NCI-H345 (cell line): ENCODE results near the gene EPHA5.

ENCODE experiments used
- DNase-seq: peaks from one replicate; lab custom pipeline; 2025; lab: John Stamatoyannopoulos, UW

Gene EPHA5

DNA sequence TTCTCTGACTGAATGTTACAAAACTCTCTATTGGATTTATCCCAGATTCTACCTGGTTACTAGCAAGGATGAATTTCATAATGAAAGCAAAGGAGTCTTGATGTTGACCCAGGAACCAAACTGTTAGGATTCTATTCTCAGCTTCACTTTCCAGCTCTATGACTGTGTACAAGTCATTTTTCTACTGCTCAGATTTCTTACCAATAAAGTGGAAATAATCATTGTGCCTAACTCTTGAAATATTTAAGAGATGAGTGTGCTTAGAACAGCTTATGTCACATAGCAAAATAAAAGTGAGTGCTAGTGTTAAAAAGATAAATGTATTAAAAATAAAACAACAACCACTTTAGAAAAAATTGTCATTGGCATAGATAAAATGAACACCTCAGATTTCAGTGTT, 45.6 kb downstream of the EPHA5 start:
- no peak for DNase-seq

DNA sequence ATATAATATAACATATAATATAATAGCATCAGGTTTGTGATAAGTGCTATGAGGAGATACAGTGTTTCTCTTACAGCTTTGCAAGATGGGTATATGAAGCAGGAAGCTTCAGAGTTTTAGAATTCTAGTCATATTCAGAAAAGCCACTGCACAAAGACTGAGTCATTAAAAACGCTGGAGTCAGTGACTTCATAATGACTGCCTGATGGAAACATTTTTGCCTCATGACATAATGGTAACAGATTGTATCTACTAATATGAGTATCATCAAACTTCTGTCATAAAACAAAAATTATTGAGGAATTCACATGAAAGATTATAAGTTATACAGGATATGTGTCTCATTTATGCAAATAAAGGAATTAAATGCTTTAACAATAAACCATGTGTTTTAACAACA, 46.8 kb downstream of the EPHA5 start:
- DNase-seq = no peak

DNA sequence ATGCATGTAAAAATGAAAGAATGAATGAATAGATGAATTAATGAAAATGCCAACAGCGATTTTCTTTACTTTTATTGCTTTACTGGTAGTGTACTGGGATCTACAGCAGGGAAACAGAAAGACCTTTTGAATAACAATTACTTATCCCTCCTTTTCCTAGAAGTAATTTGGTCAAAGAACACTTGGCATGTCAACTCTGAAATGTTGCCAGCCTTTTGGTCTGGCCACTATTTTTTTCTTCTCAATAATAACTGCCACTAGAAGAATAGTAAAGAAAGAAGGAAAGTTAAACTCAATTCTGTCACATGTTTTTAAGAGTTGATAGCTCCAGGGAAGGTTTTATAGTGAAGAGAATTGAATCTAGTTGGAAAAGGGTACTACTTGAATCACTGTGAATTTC, 52.9 kb downstream of the EPHA5 start:
- no peak for DNase-seq

DNA sequence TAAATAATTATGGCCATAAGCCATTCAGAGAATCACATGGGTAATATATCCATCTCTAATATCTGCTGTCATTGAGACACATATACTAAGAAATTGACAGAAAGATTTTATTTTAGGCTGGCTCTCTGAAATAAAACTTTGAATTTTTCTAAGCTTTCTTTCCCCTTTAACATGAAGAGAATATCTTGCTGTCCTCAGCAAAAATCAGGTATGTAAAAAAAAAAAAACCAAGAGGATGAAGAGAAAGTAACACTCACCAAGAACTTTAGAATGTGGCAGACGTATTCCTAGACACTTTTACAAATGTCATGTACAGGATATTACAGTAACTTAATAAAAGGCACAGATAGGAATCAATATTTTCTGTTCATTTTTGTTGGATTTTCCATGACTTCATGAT, 65.8 kb downstream of the EPHA5 start:
- no peak for DNase-seq

DNA sequence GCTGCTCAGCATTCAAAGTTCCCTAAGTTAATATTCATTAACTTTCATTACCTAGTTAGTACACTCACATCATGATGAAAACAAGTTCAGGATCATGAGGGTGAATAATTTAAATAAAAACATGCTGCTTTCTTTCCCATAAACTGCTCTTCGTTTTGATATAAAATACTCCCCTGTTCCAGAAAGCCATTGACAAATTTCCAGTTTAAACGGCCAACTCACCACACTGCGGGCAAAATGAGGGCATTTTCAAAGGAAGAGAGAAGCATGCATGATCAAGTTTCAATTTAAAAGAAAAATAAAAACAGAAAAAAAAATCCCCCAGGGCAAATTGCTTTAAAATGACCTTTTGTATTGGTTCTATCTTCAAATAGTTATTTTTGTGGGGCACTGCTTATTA, 69.6 kb downstream of the EPHA5 start:
- no peak for DNase-seq

DNA sequence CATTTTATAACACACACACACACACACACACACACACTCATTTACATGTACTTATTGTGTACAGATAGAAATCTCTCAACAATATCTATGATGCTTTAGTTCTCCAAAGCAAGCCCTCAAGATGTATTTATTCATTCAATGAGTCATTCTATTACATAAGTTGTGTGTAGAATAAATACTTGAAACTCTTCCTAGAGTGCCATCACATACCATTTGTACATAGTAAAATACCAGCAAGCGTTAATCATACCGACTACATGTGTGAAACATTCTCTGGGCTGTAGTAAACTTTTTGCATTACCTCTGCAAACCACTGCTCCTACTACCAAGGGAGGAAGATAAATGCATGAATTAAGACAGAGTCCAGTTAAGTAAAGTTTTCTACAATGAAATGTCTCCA, 70.9 kb downstream of the EPHA5 start:
- no peak for DNase-seq

DNA sequence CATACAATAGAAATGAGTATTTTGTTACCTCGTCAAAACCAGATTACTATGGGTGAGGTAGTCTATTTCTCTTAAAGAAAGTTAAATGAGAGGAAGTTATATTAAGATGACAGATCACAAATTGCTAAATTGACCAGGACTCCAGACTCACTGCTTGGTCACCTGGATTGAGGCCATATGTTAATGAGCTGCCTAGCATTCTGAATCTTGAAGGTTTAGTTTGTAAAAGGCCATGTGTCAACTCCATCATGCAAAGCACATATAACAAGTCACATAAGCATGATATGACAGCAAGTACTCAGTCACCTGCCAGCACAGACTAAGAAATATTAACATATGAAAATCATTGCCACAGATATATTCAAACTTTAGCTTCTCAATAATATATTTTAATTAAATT, 72.6 kb downstream of the EPHA5 start:
- no peak for DNase-seq

DNA sequence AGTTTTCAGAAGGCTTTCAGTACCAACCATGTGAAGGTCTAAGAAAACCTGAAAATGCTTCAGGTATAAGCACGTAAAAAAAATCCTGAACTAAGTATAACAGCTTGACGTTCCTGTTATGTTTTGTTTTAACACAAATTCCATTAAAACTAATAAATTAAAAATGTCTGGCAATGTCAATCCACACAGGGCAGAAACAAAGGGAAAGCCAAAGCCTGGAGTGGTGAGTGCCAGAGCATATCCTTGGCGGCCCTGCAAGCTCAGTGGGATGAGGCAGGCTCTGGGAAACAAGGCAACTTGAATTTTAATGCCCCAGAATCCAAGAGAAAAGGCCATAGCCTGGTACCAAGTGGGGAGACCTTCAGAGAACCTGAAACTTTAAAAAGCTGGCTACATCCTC, 78.2 kb downstream of the EPHA5 start:
- DNase-seq = no peak

DNA sequence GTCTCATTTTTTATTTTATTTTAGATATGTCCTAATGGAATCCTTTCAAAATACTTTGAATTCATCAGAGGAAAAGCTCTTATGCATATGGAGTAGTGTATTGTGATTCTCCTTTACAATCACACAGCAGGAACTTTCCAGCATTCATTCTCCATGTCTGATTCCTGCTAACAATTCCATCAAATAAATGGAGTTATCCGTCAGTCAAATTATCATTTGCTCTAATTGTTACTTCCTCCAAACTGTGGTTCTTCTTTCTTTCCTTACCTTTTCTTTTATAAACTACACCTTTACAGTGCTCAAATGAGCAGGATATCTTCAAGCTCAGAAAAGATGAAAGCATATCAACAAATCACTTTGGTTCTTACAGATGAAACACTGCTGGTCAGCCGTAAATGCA, 80.4 kb downstream of the EPHA5 start:
- no peak for DNase-seq

DNA sequence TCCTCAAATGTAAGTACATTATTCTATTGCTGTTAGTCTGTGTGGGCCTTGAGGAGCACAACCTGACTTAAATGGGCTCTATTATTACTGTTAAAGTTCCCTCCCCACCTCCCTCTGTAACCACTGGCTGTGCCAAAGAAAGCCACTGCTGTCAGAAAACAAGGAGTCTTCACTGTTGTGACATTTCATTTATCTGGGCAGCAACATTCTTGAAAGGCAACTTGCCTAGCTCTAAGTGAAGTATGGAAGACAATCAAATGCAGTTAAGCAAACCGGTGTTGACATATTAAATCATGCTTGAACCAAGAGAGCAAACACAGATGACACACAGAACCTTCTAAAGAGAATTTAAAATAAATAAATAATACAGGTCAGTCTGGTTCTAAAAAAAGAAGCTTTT, 81.0 kb downstream of the EPHA5 start:
- peak; percentile 1 for DNase-seq

DNA sequence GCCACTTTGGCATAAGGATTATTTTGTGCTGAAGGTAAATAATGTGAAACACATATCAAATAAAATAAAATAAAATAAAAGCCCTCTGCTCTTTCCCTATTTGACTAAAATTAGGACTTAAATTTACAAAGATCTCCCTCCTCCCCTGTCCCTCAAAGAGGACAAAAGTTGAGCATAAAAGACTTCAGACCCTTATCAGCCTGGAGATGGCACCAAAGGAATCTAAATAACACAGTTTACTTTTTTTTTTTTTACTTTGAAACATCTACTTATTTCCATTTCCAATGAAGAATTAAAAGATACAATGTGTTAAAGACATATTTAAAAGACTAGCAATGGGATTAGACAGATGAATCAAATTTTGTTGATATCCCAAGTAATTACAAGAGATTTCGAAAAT, 89.7 kb downstream of the EPHA5 start:
- no peak for DNase-seq

DNA sequence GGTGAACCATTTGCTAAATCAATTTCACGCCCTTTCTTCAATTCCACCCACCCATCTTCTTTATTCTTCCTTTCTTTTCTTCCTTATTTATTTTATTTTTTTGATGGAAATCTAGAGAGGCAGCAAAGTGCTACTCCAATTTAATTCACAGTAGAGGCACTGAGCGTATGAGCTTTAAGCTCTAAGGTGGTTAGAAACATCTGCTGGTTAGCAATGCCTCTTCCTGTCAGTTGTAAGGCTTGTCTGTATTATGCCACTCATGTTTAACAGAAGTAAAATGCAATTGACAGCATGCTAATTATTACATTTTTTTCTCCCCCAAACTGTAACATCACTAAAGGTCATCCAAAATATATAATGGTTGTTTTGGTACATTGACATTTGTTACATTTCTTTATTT, 103.8 kb downstream of the EPHA5 start:
- DNase-seq = no peak

DNA sequence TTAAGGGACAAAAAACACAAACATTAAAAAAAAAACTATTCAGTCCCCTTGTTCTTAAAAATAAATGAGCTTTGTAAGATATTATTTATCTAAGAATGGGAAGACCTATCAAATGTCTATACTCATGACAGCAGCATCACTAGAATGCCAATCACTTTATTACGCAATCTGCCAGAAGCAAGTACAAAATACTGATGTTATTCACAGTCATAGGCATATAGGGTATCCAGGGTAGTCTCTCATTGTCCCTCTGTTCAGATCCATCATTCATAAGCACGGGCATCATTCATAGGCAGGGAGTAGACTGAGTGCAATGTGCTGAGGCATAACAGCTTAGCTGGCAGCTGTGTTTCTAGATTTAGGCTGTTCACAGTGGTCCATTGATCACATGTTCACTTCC, 109.1 kb downstream of the EPHA5 start:
- DNase-seq = no peak

DNA sequence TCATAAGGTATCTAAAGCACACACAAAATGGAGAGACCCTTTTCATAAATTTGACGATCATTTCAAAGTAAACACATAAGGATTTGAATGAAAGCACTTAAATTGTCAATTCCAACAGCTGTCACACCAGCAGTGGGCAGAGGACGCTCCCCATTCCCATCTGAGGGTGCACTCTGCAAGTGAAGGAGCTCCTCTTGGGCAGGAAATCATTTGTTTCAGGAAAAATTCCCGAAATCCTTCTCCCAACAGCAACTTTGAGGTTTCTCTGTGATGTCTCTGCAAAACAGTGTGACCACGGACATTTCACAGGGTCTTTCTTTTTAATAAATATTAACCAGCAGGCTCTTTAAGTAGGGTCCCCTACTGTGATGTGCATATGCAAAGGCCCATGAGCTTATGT, 111.0 kb downstream of the EPHA5 start:
- no peak for DNase-seq

DNA sequence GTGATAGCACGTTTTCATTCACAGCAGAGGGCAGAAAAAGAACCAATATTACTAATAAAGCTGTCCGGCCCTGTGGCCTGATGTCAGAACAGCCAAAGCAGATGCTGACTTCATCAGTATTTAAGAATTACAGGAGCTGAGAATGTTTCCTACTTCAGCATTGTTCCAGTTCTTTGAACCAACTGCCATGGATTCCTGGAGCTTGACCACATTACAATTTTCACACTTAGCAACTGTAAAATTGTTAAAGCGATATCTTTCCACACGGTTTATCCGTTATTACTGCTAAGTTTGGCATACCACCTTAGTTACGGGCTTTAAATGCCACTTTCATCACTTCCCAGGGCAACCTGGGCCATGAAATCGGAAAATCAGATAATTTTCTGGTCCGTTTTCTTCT, 118.2 kb downstream of the EPHA5 start:
- DNase-seq = no peak

DNA sequence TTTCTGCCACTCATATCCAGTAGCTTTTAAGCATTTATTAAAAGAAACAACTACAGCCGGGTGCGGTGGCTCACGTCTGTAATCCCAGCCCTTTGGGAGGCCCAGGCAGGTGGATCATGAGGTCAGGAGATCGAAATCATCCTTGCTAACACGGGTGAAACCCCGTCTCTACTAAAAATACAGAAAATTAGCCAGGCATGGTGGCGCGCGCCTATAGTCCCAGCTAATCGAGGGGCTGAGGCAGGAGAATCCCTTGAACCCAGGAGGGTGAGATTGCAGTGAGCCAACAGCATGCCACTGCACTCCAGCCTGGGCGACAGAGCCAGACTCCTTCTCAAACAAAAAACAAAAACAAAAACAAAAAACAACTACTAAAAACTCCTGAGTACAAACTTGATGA, 119.8 kb downstream of the EPHA5 start:
- no peak for DNase-seq

DNA sequence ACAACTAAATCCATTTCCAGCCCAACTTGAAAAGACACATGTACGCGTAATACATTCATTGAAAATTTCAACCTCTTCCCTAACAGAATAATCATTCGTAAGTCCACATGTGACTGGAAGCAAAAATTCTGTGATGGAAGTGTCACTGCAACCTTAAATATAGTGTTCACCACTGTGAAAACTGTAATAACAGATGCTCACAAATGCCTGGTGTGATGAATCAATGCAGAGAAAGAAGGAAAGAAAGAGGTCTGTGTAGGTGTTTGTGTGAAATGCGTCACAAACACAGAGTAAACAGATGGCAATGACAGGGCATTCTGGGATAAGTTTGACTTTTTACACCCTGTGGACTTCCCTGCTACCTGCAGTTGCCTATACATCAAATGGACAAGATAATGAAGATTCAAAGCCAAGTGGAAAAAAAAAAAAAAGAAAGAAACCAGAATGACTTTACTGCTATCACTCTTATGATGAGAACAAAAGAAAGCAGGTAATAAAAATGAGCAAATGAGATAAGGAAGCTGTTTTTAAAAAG, 123.3 kb downstream of the EPHA5 start:
- no peak for DNase-seq

DNA sequence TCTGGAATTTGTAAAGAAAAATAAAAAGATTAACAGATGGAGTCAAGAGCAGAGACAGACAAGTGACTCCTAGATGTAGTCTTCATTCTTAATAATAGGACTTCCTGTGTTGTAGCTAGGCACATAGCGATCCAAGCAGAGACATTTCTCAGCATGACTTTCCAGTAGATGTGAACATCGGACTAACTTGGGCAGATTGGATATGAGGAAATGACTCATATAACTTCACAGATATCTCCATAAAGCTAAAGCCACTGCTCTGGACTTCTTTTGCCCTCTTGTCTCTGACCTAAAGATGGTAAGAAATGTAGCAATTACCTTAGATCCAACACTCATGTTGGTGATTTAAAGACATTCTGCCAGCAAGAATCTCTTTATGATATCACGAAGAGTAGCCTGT, 131.7 kb downstream of the EPHA5 start:
- no peak for DNase-seq

DNA sequence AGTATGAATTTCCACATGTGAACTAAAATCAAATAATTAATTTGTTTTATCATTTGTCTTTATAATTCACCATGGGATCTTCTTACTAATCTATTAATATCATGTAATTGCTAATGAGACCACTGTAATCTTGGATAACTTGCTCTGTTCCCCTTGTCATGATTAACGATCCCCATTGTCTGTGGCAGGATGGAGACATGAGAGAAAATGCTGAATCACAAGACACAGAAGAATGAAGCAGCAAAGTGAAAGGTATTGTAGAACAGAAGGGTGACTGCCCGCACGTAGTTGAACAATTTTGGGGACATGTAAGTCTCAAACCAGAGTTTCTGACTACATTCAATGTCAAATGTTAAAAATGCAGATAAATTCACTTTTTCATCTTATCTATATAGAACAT, 135.2 kb downstream of the EPHA5 start:
- DNase-seq = no peak

DNA sequence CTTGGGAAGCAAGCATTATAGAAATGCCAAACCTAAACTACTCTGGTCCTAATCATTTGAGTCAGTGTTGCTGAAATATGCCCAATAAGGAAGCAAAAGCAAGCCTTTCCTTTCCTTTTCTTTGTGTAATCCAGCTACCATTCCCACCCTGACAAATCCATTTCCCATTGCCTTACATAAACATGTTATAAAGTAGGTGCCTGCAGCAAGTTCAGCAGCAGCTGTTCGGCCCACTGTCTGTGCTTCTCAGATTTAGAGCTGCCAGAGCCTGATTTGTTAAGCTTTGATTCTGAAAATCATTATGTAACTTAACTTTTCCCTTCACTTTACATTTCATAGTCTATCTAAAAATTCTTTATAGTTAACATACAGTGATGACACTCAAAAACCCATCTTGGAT, 148.6 kb downstream of the EPHA5 start:
- no peak for DNase-seq

DNA sequence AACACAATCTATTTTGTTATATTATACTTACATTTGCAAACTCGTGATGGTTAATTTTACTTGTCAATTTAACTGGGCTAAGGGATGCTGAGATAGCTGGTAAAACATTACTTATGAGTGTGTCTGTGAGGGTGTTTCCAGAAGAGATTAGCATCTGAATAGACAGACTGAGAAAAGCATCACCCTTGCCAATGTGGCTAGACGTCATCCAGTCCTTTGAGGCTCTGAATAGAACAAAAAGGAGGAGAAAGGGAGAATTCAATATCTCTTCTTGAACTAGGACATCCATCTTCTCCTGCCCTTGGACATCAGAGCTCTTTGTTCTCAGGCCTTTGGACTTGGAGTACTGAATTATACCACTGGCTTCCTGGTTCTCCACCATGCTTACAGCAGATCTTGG, 154.6 kb downstream of the EPHA5 start:
- no peak for DNase-seq

DNA sequence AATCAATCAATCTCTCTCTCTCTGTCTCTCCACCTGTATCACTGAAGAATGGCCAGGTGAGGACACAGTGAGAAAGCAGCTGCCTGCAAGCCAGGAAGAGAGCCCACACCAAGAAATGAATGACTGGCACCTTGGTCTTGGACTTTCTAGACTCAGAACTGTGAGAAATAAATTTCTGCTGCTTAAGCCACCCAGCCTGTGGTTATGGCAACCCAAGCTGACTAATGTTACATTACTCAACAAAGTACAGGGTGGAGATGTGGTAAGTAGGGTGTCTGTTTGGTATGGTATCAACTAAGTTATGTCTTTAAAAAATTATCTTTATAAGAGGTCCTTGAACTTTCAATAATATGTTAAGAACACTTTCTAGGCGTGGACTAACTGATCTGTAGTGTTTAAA, 159.3 kb downstream of the EPHA5 start:
- DNase-seq = no peak

DNA sequence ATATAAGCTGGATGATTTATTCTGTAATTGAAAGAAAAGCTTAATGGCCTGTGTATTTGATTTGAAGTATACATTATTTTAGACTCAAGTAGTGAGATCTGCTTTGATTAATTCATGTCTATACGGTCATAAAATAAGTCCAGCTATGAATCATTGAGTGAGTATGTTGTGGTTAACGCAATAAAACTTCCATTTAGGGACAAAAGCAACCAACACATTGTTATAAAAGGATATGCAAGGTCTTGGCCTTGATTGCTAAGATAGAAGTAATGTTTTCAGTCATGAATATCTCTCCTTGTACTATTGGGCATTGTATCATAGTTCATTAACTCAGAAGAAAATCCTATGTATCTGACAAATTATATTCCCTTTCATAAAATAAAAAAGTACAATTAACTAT, 162.1 kb downstream of the EPHA5 start:
- DNase-seq = no peak

DNA sequence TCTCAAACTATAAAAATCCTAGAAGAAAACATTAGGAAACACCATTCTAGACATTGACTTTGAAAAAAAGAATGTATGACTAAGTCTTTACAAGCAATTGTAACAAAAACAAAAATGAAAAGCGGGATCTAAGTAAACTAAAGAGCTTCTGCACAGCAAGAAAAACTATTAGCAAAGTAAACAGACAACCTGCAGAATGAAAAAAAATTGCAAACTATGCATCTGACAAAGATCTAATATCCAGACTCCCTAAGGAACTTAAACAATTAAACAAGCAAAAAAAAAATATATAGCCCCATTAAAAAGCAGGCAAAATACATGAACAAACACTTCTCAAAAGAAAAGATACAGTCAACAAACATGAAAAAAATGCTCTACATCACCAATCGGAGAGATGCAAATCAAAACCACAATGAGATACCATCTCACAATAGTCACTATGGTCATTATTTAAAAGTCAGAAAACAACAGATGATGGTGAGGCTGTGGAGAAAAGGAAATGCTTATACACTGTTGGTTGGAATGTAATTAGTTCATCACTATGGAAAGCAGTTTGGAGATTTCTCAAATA, 168.1 kb downstream of the EPHA5 start:
- DNase-seq = no peak

DNA sequence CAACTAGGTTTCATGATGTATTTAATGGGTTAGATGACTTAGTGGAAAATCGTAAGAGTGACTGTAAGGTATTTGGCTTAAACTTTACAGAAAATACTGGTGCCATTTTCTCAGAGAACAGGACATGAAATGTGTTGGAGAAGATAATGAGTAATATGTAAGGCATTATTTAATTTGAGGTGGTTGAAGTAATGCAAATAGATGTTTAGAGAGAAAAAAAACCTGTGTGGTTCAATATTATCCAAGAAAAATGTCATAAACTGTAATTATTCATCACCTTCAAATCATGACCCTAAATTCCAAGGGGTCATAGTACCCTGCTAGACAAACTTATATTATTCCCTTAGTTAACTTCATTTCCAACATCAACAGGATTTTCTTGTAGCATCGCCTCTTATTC, 171.7 kb downstream of the EPHA5 start:
- DNase-seq = no peak
